Tibial nerve (tissue), 4 donors: ENCODE measurements around the gene PELO. TPM values are rescaled to one million over a fixed set of nuclear protein-coding genes. Genes with fewer than 3 reads are reported as not detected.

Experiments
- DNase-seq, 2 donors: peaks; one replicate each; pipeline ENCODE4 v3.0.0-alpha.2; 2019; ENCODE audit warnings: low spot score in 2 of 2
- H3K27ac ChIP-seq, 4 donors: fragments of 200-600 bp; sonication (generic) in 3 of 4; one replicate each; pipeline ENCODE4 v1.5.1; 2017 to 2019; ENCODE audit warnings: mild to moderate bottlenecking in 1 of 4
- H3K27me3 ChIP-seq, 2 donors: fragments of 200-600 bp; sonication (generic) in 1 of 2; one replicate each; pipeline versions ENCODE4 v1.5.1 to v1.6.0; 2017 to 2019
- H3K36me3 ChIP-seq, 3 donors: fragments of 200-600 bp; sonication (generic); one replicate each; pipeline ENCODE4 v1.5.1; 2018 to 2019
- H3K4me1 ChIP-seq, 4 donors: fragments of 200-600 bp; sonication (generic) in 3 of 4; one replicate each; pipeline ENCODE4 v1.5.1; 2017 to 2019
- H3K4me3 ChIP-seq, 4 donors: fragments of 200-600 bp; sonication (generic) in 3 of 4; one replicate each; pipeline ENCODE4 v1.5.1; 2017 to 2019; ENCODE audit warnings: mild to moderate bottlenecking in 1 of 4, moderate library complexity in 1 of 4
- H3K9me3 ChIP-seq, 4 donors: fragments of 200-600 bp; sonication (generic) in 3 of 4; one replicate each; pipeline ENCODE4 v1.5.1; 2017 to 2019
- CTCF ChIP-seq, 5 experiments: fragments of 200-600 bp in 3 of 5; fragments of 450-650 bp in 2 of 5; sonication (generic) in 3 of 5; IDR thresholded peaks; one replicate each; pipeline ENCODE4 v1.5.1; 2016 to 2019; ENCODE audit warnings: antibody characterized with exemption in 5 of 5, mild to moderate bottlenecking in 3 of 5, moderate library complexity in 2 of 5
- EP300 ChIP-seq, 2 donors: sonication (generic); formaldehyde crosslinking; IDR thresholded peaks; one replicate each; pipeline ENCODE4 v1.6.1; 2017; ENCODE audit warnings: antibody characterized with exemption in 2 of 2, mild to moderate bottlenecking in 1 of 2
- POLR2A ChIP-seq, 2 donors: fragments of 450-650 bp; IDR thresholded peaks; one replicate each; pipeline ENCODE4 v1.6.1; 2017; ENCODE audit warnings: antibody characterized with exemption in 2 of 2, mild to moderate bottlenecking in 2 of 2, moderate library complexity in 2 of 2
- WGBS, 2 donors: methylation state at CpG; one replicate each; pipeline ENCODE4 v1.1.5; 2018; 5-methylcytosine and 5-hydroxymethylcytosine counted together
- total RNA-seq, 4 donors: library from RNA; depleted of rRNA; stranded (reverse); fragments of >200 nt; gene quantifications; one replicate each; pipeline ENCODE4 v1.1.0, GENCODE V29; 2016

The PELO gene
- total RNA-seq, 4 donors from 2014 or later = 8.4 to 17.8 (median 16.6) TPM

- Histone ChIP-seq H3K27me3 (no peaks in the 10 kb centered on the region), H3K36me3 (no peaks in the 10 kb centered on the region), H3K4me3 (no peak overlapping the region), H3K9me3 (no peaks in the 10 kb centered on the region), H3K27ac (no peak overlapping the region), H3K4me1 (peaks cover 0 to 20% (median 6%) of the 10 kb centered on the region in 4 donors)
- DNase-seq = no peak
- WGBS, 2 donors = 63 to 73% methylated on average over 6 of the region's 6 CpGs
- TF ChIP-seq EP300 (IDR thresholded peaks at IDR 0.05) (no peak), POLR2A (IDR thresholded peaks at IDR 0.05) (no peak), CTCF (IDR thresholded peaks at IDR 0.05) (no peak)
Observed at GRCh38 chr5:52784737-52785136, 3.0 kb upstream of the PELO start.

- TF ChIP-seq CTCF (IDR thresholded peaks at IDR 0.05) = no peak
- no peak for TF ChIP-seq POLR2A (IDR thresholded peaks at IDR 0.05)
- no peak for TF ChIP-seq EP300 (IDR thresholded peaks at IDR 0.05)
- Histone ChIP-seq H3K27ac (peak overlapping the region in 1 of 4 donors; percentile 94), H3K4me1 (peaks cover 0 to 31% (median 6%) of the 10 kb centered on the region in 4 donors), H3K4me3 (no peak overlapping the region), H3K36me3 (no peaks in the 10 kb centered on the region), H3K27me3 (no peaks in the 10 kb centered on the region), H3K9me3 (no peaks in the 10 kb centered on the region)
- DNase-seq = no peak
- 31 to 34% methylated on average over 4 of the region's 4 CpGs for WGBS, 2 donors
Observed at GRCh38 chr5:52786391-52786790, 1.3 kb upstream of the PELO start.

- no peaks in the 10 kb centered on the region for H3K36me3 ChIP-seq
- no peak for DNase-seq
- H3K4me3 ChIP-seq = peak overlapping the region; percentile 68 to 77 (median 73)
- H3K27ac ChIP-seq = peak overlapping the region; percentile 75 to 94 (median 88)
- H3K9me3 ChIP-seq = no peaks in the 10 kb centered on the region
- WGBS, 2 donors = 6 to 8% methylated on average over 11 of the region's 11 CpGs
- peaks cover 0 to 36% (median 6%) of the 10 kb centered on the region in 4 donors for H3K4me1 ChIP-seq
- H3K27me3 ChIP-seq = no peaks in the 10 kb centered on the region
- TF ChIP-seq EP300 (IDR thresholded peaks at IDR 0.05) = no peak
- peak in 2 of 5 experiments; percentile 19 to 28 for TF ChIP-seq CTCF (IDR thresholded peaks at IDR 0.05)
Observed at GRCh38 chr5:52786949-52787599, 642 bp upstream of the PELO start.

- H3K36me3 ChIP-seq = no peaks in the 10 kb centered on the region
- DNase-seq = no peak
- H3K4me1 ChIP-seq = peaks cover 0 to 43% (median 6%) of the 10 kb centered on the region in 4 donors
- 3 to 5% methylated on average over 5 to 7 of the region's 7 CpGs for WGBS, 2 donors
- peak overlapping the region; percentile 68 to 77 (median 73) for H3K4me3 ChIP-seq
- H3K27me3 ChIP-seq = no peaks in the 10 kb centered on the region
- H3K9me3 ChIP-seq = no peaks in the 10 kb centered on the region
- TF ChIP-seq EP300 (IDR thresholded peaks at IDR 0.05) = no peak
- H3K27ac ChIP-seq = peak overlapping the region; percentile 75 to 94 (median 88)
Observed at GRCh38 chr5:52788505-52788821, 747 bp downstream of the PELO start.

- 24 to 27% methylated on average over 1 of the region's 1 CpG for WGBS, 2 donors
Observed at GRCh38 chr5:52789378-52789777, 1.7 kb downstream of the PELO start.

More at GRCh38 chr5:52789378-52789777, 1.7 kb downstream of the PELO start:
- Histone ChIP-seq H3K9me3 (no peaks in the 10 kb centered on the region), H3K4me3 (peak overlapping the region; percentile 68 to 77 (median 73)), H3K27ac (peak overlapping the region in 3 of 4 donors; percentile 87 to 94 (median 89)), H3K27me3 (no peaks in the 10 kb centered on the region), H3K4me1 (peaks cover 0 to 45% (median 6%) of the 10 kb centered on the region in 4 donors), H3K36me3 (no peaks in the 10 kb centered on the region)
- no peak for DNase-seq
- no peak for TF ChIP-seq POLR2A (IDR thresholded peaks at IDR 0.05)
- TF ChIP-seq CTCF (IDR thresholded peaks at IDR 0.05) = no peak
- TF ChIP-seq EP300 (IDR thresholded peaks at IDR 0.05) = no peak
